AG04450 (cell line): Measurements from ENCODE around the gene ZNF324. TPM values are rescaled to one million over a fixed set of nuclear protein-coding genes. Genes with fewer than 3 reads are reported as not detected.

Experiments
- CTCF ChIA-PET: fragments of 300-600, 350-600 bp; formaldehyde crosslinking; extraction: SDS; loops from one replicate; lab custom pipeline; 2022; ENCODE audit warnings: antibody characterized with exemption, inconsistent platforms; lab: Charles Lee
- POLR2A ChIA-PET: fragments of 350-600 bp; formaldehyde crosslinking; extraction: SDS; loops from one replicate; lab custom pipeline; 2021; ENCODE audit warnings: antibody characterized with exemption, inconsistent platforms; lab: Yijun Ruan, JAX
- DNase-seq: peaks from one replicate; pipeline ENCODE4 v3.0.0-alpha.2; 2011; ENCODE audit warnings: low read depth, low spot score
- H3K27ac ChIP-seq: one replicate; pipeline ENCODE4 v1.5.1; 2012; ENCODE audit warnings: low read depth, low read length, control low read depth
- H3K27me3 ChIP-seq: one replicate; pipeline ENCODE4 v1.6.0; 2012; ENCODE audit warnings: low read length; ENCODE audit not compliant: control insufficient read depth, insufficient read depth
- H3K4me3 ChIP-seq: 2 replicates; pipeline ENCODE4 v1.5.1; 2011; ENCODE audit warnings: mild to moderate bottlenecking, low read depth, low read length, control low read depth
- H3K9me3 ChIP-seq: 2 replicates; pipeline ENCODE4 v1.5.1; 2012; ENCODE audit warnings: low read length; ENCODE audit not compliant: control insufficient read depth, insufficient read depth
- CTCF ChIP-seq: IDR thresholded peaks from 2 replicates; pipeline ENCODE4 v1.5.1; 2011; ENCODE audit warnings: low read depth, low read length, control low read depth, inconsistent platforms
- polyA minus RNA-seq: library from RNA; depleted of rRNA, polyadenylated mRNA; stranded (reverse); fragments of >200 nt; gene quantifications from 2 replicates; pipeline ENCODE4 v1.2.3, GENCODE V29; 2011; rRNA and poly(A)+ RNA removed
- polyA plus RNA-seq: library from polyadenylated mRNA; depleted of rRNA; stranded (reverse); fragments of >200 nt; gene quantifications from 2 replicates; pipeline ENCODE4 v1.2.3, GENCODE V29; 2011; rRNA removed

The ZNF324 gene
- 4.4 and 4.6 TPM in 2 replicates for polyA plus RNA-seq
- polyA minus RNA-seq: 6.3 and 6.7 TPM in 2 replicates

GRCh38 chr19:58466760-58467589 is at the start of gene ZNF324:
TSS of gene ZNF324 (plus strand) at chr19:58467080. CDS start at chr19:58469186, 2,106 bp downstream.
- no peak within 1 kb of the TSS for H3K27ac ChIP-seq
- peak within 1 kb of the TSS; percentile 79 for H3K4me3 ChIP-seq
- H3K27me3 ChIP-seq: no peaks in the 10 kb centered on the region
- ChIA-PET POLR2A (interaction anchor here (0.7 to 1.5 kb wide), 2 partner anchors 8 to 33 kb away, joined by 3 to 5 read pairs; partner anchors contain the start of gene ZNF446), CTCF (no interaction called here)
- no peak for TF ChIP-seq CTCF
- no peaks in the 10 kb centered on the region for H3K9me3 ChIP-seq
- peak; percentile 79 for DNase-seq

GRCh38 chr19:58428617-58429016 is 38.3 kb upstream of the ZNF324 start:
- no peak overlapping the region for H3K27ac ChIP-seq
- H3K27me3 ChIP-seq: peaks cover 2% of the 10 kb centered on the region
- H3K9me3 ChIP-seq: peaks cover 73% of the 10 kb centered on the region
- ChIA-PET CTCF (no interaction called here), POLR2A (no interaction called here)
- no peak for TF ChIP-seq CTCF
- DNase-seq: no peak
- no peak overlapping the region for H3K4me3 ChIP-seq

- POLR2A ChIA-PET: no interaction called here
- no peak for DNase-seq
- H3K9me3 ChIP-seq: peaks cover 84% of the 10 kb centered on the region
These were observed 37.1 kb upstream of the ZNF324 start for GRCh38 chr19:58429745-58430144.

GRCh38 chr19:58434217-58434616 is 32.7 kb upstream of the ZNF324 start:
- DNase-seq: no peak
- CTCF ChIA-PET: interaction anchor here (0.8 kb wide), 1 partner anchor 85 kb away, joined by 3 read pairs; no protein-coding TSS in a partner anchor
- no peak overlapping the region for H3K27ac ChIP-seq
- POLR2A ChIA-PET: no interaction called here
- no peak for TF ChIP-seq CTCF
- H3K4me3 ChIP-seq: no peak overlapping the region
- peaks cover 2% of the 10 kb centered on the region for H3K27me3 ChIP-seq
- H3K9me3 ChIP-seq: peaks cover 94% of the 10 kb centered on the region

More at GRCh38 chr19:58429745-58430144, 37.1 kb upstream of the ZNF324 start:
- Histone ChIP-seq H3K27ac (no peak overlapping the region), H3K4me3 (no peak overlapping the region), H3K27me3 (peaks cover 2% of the 10 kb centered on the region)
- CTCF ChIA-PET: no interaction called here
- no peak for TF ChIP-seq CTCF
